IPS DF 4.7 (cell line): ENCODE results near the gene EEFSEC.

Experiments
- DNase-seq: peaks from one replicate; pipeline ENCODE4 v3.0.0-alpha.2; 2013; ENCODE audit warnings: low spot score; ENCODE audit errors: extremely low read depth

EEFSEC gene

GRCh38 chr3:128330214-128330842, 177.0 kb downstream of the EEFSEC start:
- no peak for DNase-seq

GRCh38 chr3:128334086-128334645, 180.9 kb downstream of the EEFSEC start:
- no peak for DNase-seq

- no peak for DNase-seq
Observed at GRCh38 chr3:128334766-128335165, 181.5 kb downstream of the EEFSEC start.

- no peak for DNase-seq
Observed at GRCh38 chr3:128335621-128336296, 182.5 kb downstream of the EEFSEC start.

GRCh38 chr3:128336337-128337156, 183.3 kb downstream of the EEFSEC start:
- no peak for DNase-seq

GRCh38 chr3:128337305-128337704, 184.0 kb downstream of the EEFSEC start:
- no peak for DNase-seq

GRCh38 chr3:128338536-128339330, 185.5 kb downstream of the EEFSEC start:
- DNase-seq, result no peak

- no peak for DNase-seq
Observed at GRCh38 chr3:128339491-128340012, 186.3 kb downstream of the EEFSEC start.

GRCh38 chr3:128340198-128340903, 187.1 kb downstream of the EEFSEC start:
- no peak for DNase-seq

GRCh38 chr3:128340904-128341555, 187.7 kb downstream of the EEFSEC start:
- DNase-seq, result no peak

GRCh38 chr3:128341659-128342395, 188.5 kb downstream of the EEFSEC start:
- no peak for DNase-seq

- DNase-seq, result no peak
Observed at GRCh38 chr3:128342701-128343180, 189.5 kb downstream of the EEFSEC start.

- no peak for DNase-seq
Observed at GRCh38 chr3:128343287-128344051, 190.2 kb downstream of the EEFSEC start.

- DNase-seq, result no peak
Observed at GRCh38 chr3:128344052-128344735, 190.9 kb downstream of the EEFSEC start.

GRCh38 chr3:128345196-128345595, 191.9 kb downstream of the EEFSEC start:
- no peak for DNase-seq

GRCh38 chr3:128346562-128346961, 193.3 kb downstream of the EEFSEC start:
- DNase-seq, result no peak

- DNase-seq, result no peak
Observed at GRCh38 chr3:128347282-128347681, 194.0 kb downstream of the EEFSEC start.

- no peak for DNase-seq
Observed at GRCh38 chr3:128348075-128348474, 194.8 kb downstream of the EEFSEC start.
